Measurements from ENCODE around the gene HMCN1. TPM values are rescaled to one million over a fixed set of nuclear protein-coding genes. Genes with fewer than 3 reads are reported as not detected.

Gene HMCN1
- total RNA-seq, 6 donors from 2014 or later: 15.7 to 43.3 (median 27.2) TPM

DNA sequence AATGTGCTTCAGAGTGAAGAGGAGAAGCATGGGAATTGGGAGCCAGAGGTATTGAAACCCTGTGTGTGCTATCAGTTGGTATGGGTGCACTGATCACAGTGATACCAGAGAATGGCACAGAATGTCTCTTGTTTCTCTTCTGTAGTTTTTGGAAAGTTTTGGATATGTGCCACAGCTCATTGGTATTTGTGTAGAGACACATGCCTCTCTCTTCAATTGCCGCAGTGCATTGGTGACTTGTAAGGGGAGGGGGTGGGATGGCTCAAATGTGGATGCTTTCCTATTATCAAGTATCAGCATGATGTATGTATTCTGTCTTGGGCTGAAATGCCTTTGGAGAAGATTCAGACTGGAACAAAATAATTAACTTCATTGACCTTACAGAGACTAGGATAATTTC lies 101.0 kb downstream of the HMCN1 start:
- Histone ChIP-seq H3K4me3 (no peak overlapping the region), H3K4me1 (no peaks in the 10 kb centered on the region), H3K27ac (no peak overlapping the region), H3K9me3 (no peaks in the 10 kb centered on the region), H3K36me3 (no peaks in the 10 kb centered on the region), H3K27me3 (no peaks in the 10 kb centered on the region)
- WGBS, 2 donors: 100% methylated on average over 1 of the region's 1 CpG
- ATAC-seq (ENCODE audit: low FRiP score in 2 of 2) (no peak), DNase-seq (no peak)
- TF ChIP-seq POLR2A (IDR thresholded peaks at IDR 0.05): no peak
- TF ChIP-seq, protein P1, sequence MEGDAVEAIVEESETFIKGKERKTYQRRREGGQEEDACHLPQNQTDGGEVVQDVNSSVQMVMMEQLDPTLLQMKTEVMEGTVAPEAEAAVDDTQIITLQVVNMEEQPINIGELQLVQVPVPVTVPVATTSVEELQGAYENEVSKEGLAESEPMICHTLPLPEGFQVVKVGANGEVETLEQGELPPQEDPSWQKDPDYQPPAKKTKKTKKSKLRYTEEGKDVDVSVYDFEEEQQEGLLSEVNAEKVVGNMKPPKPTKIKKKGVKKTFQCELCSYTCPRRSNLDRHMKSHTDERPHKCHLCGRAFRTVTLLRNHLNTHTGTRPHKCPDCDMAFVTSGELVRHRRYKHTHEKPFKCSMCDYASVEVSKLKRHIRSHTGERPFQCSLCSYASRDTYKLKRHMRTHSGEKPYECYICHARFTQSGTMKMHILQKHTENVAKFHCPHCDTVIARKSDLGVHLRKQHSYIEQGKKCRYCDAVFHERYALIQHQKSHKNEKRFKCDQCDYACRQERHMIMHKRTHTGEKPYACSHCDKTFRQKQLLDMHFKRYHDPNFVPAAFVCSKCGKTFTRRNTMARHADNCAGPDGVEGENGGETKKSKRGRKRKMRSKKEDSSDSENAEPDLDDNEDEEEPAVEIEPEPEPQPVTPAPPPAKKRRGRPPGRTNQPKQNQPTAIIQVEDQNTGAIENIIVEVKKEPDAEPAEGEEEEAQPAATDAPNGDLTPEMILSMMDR (IDR thresholded peaks at IDR 0.05): no peak
- TF ChIP-seq POLR2AphosphoS5 (IDR thresholded peaks at IDR 0.05): no peak
- TF ChIP-seq EP300 (IDR thresholded peaks at IDR 0.05): no peak

GRCh38 chr1:185837711-185838110 lies 103.5 kb downstream of the HMCN1 start:
- H3K27ac ChIP-seq: no peak overlapping the region
- DNase-seq: no peak
- no peaks in the 10 kb centered on the region for H3K9me3 ChIP-seq
- H3K27me3 ChIP-seq: no peaks in the 10 kb centered on the region
- WGBS, 2 donors: 62 to 73% methylated on average over 1 of the region's 1 CpG
- TF ChIP-seq POLR2AphosphoS5 (IDR thresholded peaks at IDR 0.05): no peak
- TF ChIP-seq EP300 (IDR thresholded peaks at IDR 0.05): no peak
- TF ChIP-seq, protein P1 (IDR thresholded peaks at IDR 0.05): no peak
- peaks cover 0 to 4% (median 0%) of the 10 kb centered on the region in 4 donors for H3K4me1 ChIP-seq
- no peak for ATAC-seq (ENCODE audit: low FRiP score in 2 of 2)
- no peaks in the 10 kb centered on the region for H3K36me3 ChIP-seq
- H3K4me3 ChIP-seq: no peak overlapping the region

DNA sequence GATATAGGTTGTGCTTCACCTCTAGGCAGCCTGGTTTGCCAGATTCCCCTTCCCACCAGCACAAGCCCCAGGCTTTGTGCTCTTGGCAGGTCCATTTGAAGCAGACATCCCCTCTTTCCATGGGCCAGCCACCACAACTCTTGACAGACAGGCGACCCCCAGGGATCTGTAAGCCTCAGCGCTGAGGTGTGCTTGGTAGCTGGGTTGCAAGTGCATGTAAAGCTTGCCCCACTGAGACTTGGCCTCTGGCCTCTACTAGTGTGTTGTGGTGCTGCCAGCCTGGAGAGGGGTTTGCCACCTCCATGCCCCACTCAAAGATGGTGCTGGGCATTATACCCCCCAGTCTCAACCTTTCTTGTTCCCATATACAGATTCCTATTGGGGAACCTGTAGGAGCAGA lies 103.9 kb downstream of the HMCN1 start:
- ATAC-seq (ENCODE audit: low FRiP score in 2 of 2) (no peak), DNase-seq (no peak)
- no peaks in the 10 kb centered on the region for H3K36me3 ChIP-seq
- H3K27me3 ChIP-seq: no peaks in the 10 kb centered on the region
- H3K4me3 ChIP-seq: no peak overlapping the region
- H3K4me1 ChIP-seq: peaks cover 0 to 5% (median 0%) of the 10 kb centered on the region in 4 donors
- no peaks in the 10 kb centered on the region for H3K9me3 ChIP-seq
- 79 to 100% methylated on average over 2 of the region's 2 CpGs for WGBS, 2 donors
- H3K27ac ChIP-seq: no peak overlapping the region
- TF ChIP-seq EP300 (IDR thresholded peaks at IDR 0.05) (no peak), POLR2AphosphoS5 (IDR thresholded peaks at IDR 0.05) (no peak), POLR2A (IDR thresholded peaks at IDR 0.05) (no peak)
- TF ChIP-seq, protein P1 (IDR thresholded peaks at IDR 0.05): no peak

- no peak for DNase-seq
- no peak for ATAC-seq (ENCODE audit: low FRiP score in 2 of 2)
- H3K27ac ChIP-seq: no peak overlapping the region
- H3K4me1 ChIP-seq: peaks cover 0 to 7% (median 3%) of the 10 kb centered on the region in 4 donors
- TF ChIP-seq EP300 (IDR thresholded peaks at IDR 0.05): no peak
- H3K36me3 ChIP-seq: no peaks in the 10 kb centered on the region
- H3K4me3 ChIP-seq: no peak overlapping the region
- no peaks in the 10 kb centered on the region for H3K27me3 ChIP-seq
- H3K9me3 ChIP-seq: no peaks in the 10 kb centered on the region
These were observed 106.7 kb downstream of the HMCN1 start for GRCh38 chr1:185840880-185841279.

DNA sequence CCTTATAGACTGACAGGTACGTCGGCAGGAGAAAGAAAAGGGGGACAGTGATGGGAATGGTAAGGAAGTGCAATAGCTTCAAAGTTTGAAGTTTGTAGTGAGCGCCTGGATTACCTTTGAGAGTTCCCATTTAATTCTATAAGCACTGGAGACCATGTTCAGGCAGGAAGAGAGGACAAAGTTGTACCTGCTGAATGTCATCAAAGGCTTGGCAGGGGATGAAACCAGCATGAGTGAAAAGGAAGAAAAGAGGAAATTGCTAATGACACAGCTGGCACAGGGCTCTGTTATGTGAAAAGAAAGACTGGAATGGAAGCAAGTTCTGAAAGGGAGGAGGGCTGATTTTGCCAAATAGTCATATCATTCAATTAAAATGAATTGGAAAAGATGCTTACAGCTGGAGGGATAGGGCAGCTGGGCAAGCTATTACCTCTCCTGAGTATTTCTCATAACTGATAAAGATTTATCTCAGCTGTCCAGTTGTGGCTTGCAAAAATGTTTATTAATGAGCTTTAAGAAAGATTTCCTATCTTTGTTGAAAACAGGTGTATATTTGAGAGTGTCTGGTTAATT lies 109.2 kb downstream of the HMCN1 start:
- H3K9me3 ChIP-seq: no peaks in the 10 kb centered on the region
- H3K27ac ChIP-seq: no peak overlapping the region
- TF ChIP-seq POLR2AphosphoS5 (IDR thresholded peaks at IDR 0.05) (no peak), POLR2A (IDR thresholded peaks at IDR 0.05) (no peak), EP300 (IDR thresholded peaks at IDR 0.05) (no peak)
- TF ChIP-seq, protein P1 (IDR thresholded peaks at IDR 0.05): no peak
- H3K27me3 ChIP-seq: no peaks in the 10 kb centered on the region
- H3K36me3 ChIP-seq: no peaks in the 10 kb centered on the region
- 73 to 78% methylated on average over 3 of the region's 3 CpGs for WGBS, 2 donors
- DNase-seq (no peak), ATAC-seq (ENCODE audit: low FRiP score in 2 of 2) (no peak)
- H3K4me3 ChIP-seq: no peak overlapping the region
- peaks cover 0 to 7% (median 3%) of the 10 kb centered on the region in 4 donors for H3K4me1 ChIP-seq

Measured in upper lobe of left lung (tissue), 6 donors.